Effector memory CD4-positive, alpha-beta T cell (primary cell): ENCODE data around the gene CD274.
A peak's percentile ranks its signal among the peaks of the same experiment; 100 is the strongest.
"Not testable (repeated sequence)": the region's sequence is repeated elsewhere in the genome, so short reads cannot be mapped to it uniquely, and the experiment has no call there.

Source experiments
- DNase-seq, 3 donors: peaks; one replicate each; pipeline ENCODE4 v3.0.0-alpha.2; 2020
- H3K27ac ChIP-seq: 2 replicates; pipeline ENCODE4 v1.7.0; 2013; ENCODE audit warnings: mild to moderate bottlenecking, low read length, moderate library complexity; ENCODE audit not compliant: insufficient read depth, poor library complexity, severe bottlenecking
- H3K27me3 ChIP-seq: replicated peaks from 2 replicates; pipeline ENCODE4 v1.7.0; 2013; ENCODE audit warnings: mild to moderate bottlenecking, low read length; ENCODE audit not compliant: insufficient read depth, control insufficient read depth, poor library complexity, severe bottlenecking
- H3K36me3 ChIP-seq: 2 replicates; pipeline ENCODE4 v1.7.0; 2013; ENCODE audit warnings: mild to moderate bottlenecking, low read length, moderate library complexity; ENCODE audit not compliant: control insufficient read depth, insufficient read depth
- H3K4me1 ChIP-seq: 2 replicates; pipeline ENCODE4 v1.7.0; 2013; ENCODE audit warnings: low read length, mild to moderate bottlenecking; ENCODE audit not compliant: control insufficient read depth, insufficient read depth, poor library complexity, severe bottlenecking
- H3K4me3 ChIP-seq: 2 replicates; pipeline ENCODE4 v1.7.0; 2013; ENCODE audit warnings: low read length, low read depth, mild to moderate bottlenecking; ENCODE audit not compliant: insufficient read depth, poor library complexity, severe bottlenecking
- H3K9me3 ChIP-seq: 2 replicates; pipeline ENCODE4 v1.7.0; 2013; ENCODE audit warnings: mild to moderate bottlenecking, low read length, moderate library complexity; ENCODE audit not compliant: control insufficient read depth

The CD274 gene

DNA sequence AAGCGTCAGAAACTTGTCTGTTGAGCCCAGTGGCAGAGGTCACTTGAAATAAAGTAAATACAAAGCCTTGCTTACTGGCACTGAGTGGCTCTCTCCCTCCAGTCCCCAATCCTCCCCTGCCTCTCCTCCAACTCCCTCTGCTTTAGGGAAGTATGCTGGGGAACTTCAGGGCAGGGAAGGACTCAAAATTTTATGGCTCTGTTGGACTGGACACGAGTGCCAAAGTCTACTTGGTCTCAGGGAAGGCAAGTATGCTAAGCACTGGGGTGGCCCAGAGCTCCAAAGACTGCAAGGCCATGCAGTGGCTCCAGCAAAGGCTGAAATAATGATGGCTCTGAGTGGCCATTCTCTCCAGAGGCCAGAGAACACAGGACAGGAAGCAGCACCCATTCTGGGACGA, 22.2 kb upstream of the CD274 start:
- DNase-seq: no peak
- H3K4me1 ChIP-seq: no peaks in the 10 kb centered on the region
- H3K27ac ChIP-seq: no peak overlapping the region
- H3K4me3 ChIP-seq: no peak overlapping the region
- no peaks in the 10 kb centered on the region for H3K27me3 ChIP-seq
- H3K36me3 ChIP-seq: peaks cover 4% of the 10 kb centered on the region
- no peaks in the 10 kb centered on the region for H3K9me3 ChIP-seq

DNA sequence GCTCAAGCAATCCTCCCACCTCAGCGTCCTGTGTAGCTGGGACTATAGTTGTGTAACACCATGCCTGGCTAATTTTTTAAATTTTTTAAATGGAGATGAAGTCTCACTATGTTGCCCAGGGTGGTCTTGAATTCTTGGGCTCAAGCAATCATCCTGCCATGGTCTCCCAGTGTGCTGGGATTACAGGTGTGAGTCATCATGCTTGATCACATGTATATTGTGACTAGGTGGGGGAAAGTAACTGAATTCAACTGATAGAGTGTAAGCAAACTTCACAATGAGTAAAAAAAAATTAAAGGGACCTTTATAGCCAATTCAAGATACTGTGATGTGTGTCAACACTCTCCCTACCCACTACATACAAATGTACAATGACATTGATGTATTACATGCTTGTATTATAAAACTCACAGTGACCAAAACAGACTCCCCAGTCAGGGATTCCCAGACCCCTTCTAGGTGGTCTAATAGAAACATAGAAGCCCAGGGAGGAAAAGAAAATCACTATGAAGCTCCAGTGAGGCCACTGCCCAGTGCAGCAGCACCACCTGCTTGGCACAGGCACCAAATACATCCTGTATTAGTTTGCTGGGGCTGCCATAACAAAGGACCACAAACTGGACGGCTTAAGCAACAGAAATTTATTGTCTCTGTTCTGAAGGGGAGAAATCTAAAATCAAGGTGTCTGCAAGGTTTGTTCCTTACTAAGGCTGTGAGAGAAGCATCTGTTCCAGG, 21.4 kb upstream of the CD274 start:
- H3K4me1 ChIP-seq: no peaks in the 10 kb centered on the region
- no peaks in the 10 kb centered on the region for H3K27me3 ChIP-seq
- no peak overlapping the region for H3K27ac ChIP-seq
- peaks cover 4% of the 10 kb centered on the region for H3K36me3 ChIP-seq
- no peak for DNase-seq
- H3K9me3 ChIP-seq: no peaks in the 10 kb centered on the region
- no peak overlapping the region for H3K4me3 ChIP-seq

DNA sequence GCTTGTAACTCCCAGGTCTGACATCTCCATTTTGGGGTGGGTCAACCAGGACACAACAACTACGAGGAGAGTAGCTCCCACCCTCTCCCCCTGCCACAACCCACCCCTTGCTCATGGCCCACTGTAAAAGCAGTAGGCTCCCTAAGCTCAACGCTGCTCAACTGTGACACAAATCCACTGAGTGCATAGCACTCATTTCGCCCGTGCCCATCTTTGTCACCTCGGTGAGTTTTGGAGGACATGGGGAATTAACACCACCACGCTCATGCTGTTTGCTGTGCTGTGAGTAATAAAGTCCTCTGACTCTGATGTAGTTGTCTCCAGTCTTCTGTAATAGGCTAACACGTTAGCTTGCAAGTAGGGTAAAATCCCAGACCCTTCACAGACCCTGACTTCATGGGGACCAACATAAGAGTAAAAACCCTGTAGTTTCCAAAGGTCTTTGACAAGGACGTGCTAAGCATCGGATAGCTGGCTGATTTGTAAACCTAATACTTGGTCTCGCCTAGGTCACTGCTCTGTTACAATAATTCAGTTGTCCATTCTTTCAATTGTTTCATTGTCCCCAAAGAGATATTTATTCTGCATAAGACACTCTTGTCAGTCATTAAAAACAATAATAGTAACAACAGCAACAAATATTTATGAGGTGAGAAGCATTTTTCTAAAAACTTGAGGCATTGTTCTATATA, 20.3 kb upstream of the CD274 start:
- Histone ChIP-seq H3K27me3 (no peaks in the 10 kb centered on the region), H3K4me1 (no peaks in the 10 kb centered on the region), H3K9me3 (no peaks in the 10 kb centered on the region), H3K4me3 (no peak overlapping the region), H3K36me3 (peaks cover 7% of the 10 kb centered on the region), H3K27ac (no peak overlapping the region)
- no peak for DNase-seq

DNA sequence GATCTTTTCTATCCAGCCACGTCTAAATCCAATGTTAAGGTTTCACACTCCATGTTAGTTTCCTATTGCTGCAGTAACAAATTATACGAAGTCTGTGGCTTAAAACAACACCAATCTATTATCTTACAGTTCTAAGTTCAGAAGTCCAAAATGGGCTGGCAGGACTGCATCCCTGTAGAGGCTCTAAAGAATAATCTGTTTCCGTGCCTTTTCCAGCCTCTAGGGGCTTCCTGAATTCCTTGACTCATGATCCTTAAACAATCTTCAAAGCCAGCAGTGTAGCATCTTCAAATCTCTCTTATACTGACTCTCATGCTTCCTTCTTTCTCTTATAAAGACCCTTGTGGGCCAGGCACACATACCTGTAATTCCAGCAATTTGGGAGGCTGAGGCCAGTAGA, 19.4 kb upstream of the CD274 start:
- DNase-seq: no peak
- peaks cover 7% of the 10 kb centered on the region for H3K36me3 ChIP-seq
- H3K9me3 ChIP-seq: no peaks in the 10 kb centered on the region
- no peaks in the 10 kb centered on the region for H3K27me3 ChIP-seq
- H3K27ac ChIP-seq: no peak overlapping the region
- no peak overlapping the region for H3K4me3 ChIP-seq
- no peaks in the 10 kb centered on the region for H3K4me1 ChIP-seq

DNA sequence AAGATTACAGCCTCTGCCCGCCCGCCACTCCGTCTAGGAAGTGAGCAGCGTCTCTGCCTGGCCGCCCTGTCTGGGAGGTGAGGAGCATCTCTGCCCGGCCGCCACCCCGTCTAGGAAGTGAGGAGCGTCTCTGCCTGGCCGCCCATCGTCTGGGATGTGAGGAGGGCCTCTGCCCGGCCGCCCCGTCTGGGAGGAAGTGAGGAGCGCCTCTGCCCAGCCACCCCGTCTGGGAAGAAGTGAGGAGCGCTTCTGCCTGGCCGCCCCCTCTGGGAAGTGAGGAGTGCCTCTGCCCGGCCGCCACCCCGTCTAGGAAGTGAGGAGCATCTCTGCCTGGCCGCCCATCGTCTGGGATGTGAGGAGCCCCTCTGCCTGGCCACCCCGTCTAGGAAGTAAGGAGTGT, 17.5 kb upstream of the CD274 start:
- not testable (repeated sequence) for H3K4me3 ChIP-seq, H3K4me1 ChIP-seq, H3K36me3 ChIP-seq, DNase-seq, H3K27me3 ChIP-seq, H3K27ac ChIP-seq, H3K9me3 ChIP-seq

DNA sequence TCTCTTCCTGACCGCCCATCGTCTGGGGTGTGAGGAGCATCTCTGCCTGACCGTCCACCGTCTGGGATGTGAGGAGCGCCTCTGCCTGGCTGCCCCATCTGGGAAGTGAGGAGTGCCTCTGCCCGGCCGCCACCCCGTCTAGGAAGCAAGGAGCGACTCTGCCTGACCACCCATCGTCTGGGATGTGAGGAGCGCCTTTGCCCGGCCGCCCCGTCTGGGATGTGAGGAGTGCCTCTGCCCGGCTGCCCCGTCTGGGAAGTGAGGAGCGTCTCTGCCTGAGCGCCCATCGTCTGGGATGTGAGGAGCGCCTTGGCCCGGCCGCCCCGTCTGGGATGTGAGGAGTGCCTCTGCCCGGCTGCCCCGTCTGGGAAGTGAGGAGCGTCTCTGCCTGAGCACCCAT, 17.0 kb upstream of the CD274 start:
- not testable (repeated sequence) for H3K27ac ChIP-seq, H3K9me3 ChIP-seq, H3K4me1 ChIP-seq, H3K4me3 ChIP-seq, H3K36me3 ChIP-seq, DNase-seq, H3K27me3 ChIP-seq

DNA sequence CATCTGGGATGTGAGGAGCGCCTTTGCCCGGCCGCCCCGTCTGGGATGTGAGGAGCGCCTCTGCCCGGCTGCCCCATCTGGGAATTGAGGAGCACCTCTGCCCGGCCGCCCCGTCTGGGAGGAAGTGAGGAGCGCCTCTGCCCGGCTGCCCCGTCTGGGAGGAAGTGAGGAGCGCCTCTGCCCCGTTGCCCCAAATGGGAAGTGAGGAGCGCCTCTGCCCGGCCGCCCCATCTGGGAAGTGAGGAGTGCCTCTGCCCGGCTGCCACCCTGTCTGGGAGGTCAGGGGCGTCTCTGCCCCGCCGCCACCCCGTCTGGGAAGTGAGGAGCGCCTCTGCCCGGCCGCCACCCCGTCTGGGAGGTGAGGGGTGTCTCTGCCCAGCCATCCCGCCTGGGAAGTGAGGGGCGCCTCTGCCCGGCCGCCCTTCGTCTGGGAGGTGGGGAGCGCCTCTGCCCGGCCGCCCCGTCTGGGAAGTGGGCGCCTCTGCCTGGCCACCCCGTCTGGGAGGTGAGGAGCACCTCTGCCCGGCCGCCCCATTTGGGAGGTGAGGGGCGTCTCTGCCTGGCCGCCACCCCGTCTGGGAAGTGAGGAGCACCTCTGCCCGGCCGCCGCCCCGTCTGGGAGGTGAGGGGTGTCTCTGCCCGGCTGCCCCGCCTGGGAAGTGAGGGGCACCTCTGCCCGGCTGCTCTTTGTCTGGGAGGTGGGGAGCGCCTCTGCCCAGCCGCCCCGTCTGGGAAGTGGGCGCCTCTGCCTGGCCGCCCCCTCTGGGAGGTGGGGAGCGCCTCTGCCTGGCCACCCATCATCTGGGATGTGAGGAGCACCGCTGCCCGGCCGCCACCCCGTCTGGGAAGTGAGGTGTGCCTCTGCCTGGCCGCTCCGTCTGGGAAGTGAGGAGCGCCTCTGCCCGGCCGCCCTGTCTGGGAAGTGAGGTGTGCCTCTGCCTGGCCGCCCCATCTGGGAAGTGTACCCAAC, 16.2 kb upstream of the CD274 start:
- not testable (repeated sequence) for H3K27me3 ChIP-seq, H3K9me3 ChIP-seq, H3K36me3 ChIP-seq, H3K4me3 ChIP-seq, DNase-seq, H3K27ac ChIP-seq
- peaks cover 11% of the 10 kb centered on the region for H3K4me1 ChIP-seq

DNA sequence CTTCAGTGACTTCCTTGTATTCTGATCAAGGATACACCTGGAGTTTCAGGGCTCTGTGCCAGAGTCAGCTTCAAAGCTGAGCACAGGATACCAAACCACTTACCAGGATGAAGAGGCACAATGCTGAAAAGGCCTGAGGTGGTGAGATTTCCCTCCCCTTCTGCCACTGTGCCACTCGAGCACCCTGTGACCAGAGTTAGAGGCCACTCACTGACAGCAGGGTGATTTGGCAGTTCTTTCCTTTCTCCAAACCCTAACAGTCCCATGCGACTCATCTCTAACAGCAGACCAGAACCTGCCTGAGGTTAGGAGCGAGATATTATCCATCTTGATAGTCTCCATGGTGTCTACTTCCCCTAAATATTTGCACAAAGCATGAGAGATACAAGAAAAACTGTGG, 14.4 kb upstream of the CD274 start:
- no peaks in the 10 kb centered on the region for H3K9me3 ChIP-seq
- no peak for DNase-seq
- H3K27ac ChIP-seq: no peak overlapping the region
- no peak overlapping the region for H3K4me3 ChIP-seq
- H3K4me1 ChIP-seq: peaks cover 11% of the 10 kb centered on the region
- no peaks in the 10 kb centered on the region for H3K27me3 ChIP-seq
- H3K36me3 ChIP-seq: peaks cover 7% of the 10 kb centered on the region

DNA sequence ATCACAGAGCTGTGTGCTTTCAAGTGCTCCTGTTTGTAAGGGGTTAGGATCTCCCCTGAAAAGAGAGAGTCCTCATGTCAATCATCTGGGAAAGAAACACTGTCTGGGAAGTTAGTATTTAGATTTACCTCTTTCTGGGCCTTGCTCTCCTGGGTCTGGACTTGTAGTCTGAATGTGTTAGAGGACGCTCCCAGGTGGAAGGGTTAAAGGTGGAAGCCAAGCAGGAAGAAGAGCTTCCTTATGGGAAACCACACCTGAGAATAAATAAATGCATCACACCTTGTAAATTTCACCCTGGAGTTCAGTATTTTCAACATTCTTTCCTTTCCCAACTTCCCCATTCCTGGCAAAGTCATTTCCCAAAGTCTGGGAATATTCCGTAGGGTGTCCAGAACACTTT, 13.9 kb upstream of the CD274 start:
- DNase-seq: no peak
- Histone ChIP-seq H3K36me3 (peaks cover 7% of the 10 kb centered on the region), H3K27me3 (no peaks in the 10 kb centered on the region), H3K4me1 (peaks cover 11% of the 10 kb centered on the region), H3K4me3 (no peak overlapping the region), H3K27ac (peak overlapping the region; percentile 95), H3K9me3 (no peaks in the 10 kb centered on the region)
